Endothelial cell of umbilical vein (primary cell): ENCODE measurements around the gene APOBEC4. TPM values are rescaled to one million over a fixed set of nuclear protein-coding genes. Genes with fewer than 3 reads are reported as not detected.

Source experiments
- BruUV-seq: library from RNA; stranded (reverse); fragments of 400-500 nt; replicated peaks from 2 replicates; lab custom pipeline; 2021; lab: Mats Ljungman, UMichigan
- CTCF ChIA-PET: fragments of 300-600, 350-600 bp; sonication (Branson Sonifier 250); formaldehyde crosslinking; loops from one replicate; lab custom pipeline; 2021; ENCODE audit warnings: antibody characterized with exemption, inconsistent platforms; lab: Charles Lee
- POLR2A ChIA-PET: fragments of 300-600, 350-600 bp; sonication (Branson Sonifier 250); formaldehyde crosslinking; loops from one replicate; lab custom pipeline; 2021; ENCODE audit warnings: antibody characterized with exemption, inconsistent platforms; lab: Charles Lee
- DNase-seq: peaks from one replicate; pipeline ENCODE4 v3.0.0-alpha.2; 2011; ENCODE audit warnings: low read depth, low spot score
- FAIRE-seq: peaks from 2 replicates; lab custom pipeline; 2011; peaks lifted over from hg19 to GRCh38; lab: Jason Lieb, UNC
- H2AFZ ChIP-seq: 2 replicates; pipeline ENCODE4 v1.6.0; 2012; ENCODE audit warnings: low read depth, low read length, control low read depth, inconsistent platforms
- H3K27ac ChIP-seq: 2 replicates; pipeline ENCODE4 v1.5.1; 2011; ENCODE audit warnings: low read depth, mild to moderate bottlenecking, control low read depth, low read length, moderate library complexity; ENCODE audit not compliant: insufficient read depth
- H3K27me3 ChIP-seq, 2 experiments: 2 replicates each; pipeline versions ENCODE4 v1.6.0 to v1.6.1; 2011; ENCODE audit warnings: low read length in 2 of 2, mixed read lengths in 1 of 2; ENCODE audit not compliant: control insufficient read depth in 2 of 2, insufficient read depth in 2 of 2
- H3K36me3 ChIP-seq, 2 experiments: 2 replicates in 1 of 2; 3 replicates in 1 of 2; pipeline ENCODE4 v1.5.1; 2011; ENCODE audit warnings: low read length in 2 of 2, mild to moderate bottlenecking in 1 of 2, moderate library complexity in 1 of 2; ENCODE audit not compliant: control insufficient read depth in 2 of 2, insufficient read depth in 2 of 2; ENCODE audit errors: extremely low read depth in 1 of 2
- H3K4me1 ChIP-seq: 3 replicates; pipeline ENCODE4 v1.5.1; 2011; ENCODE audit warnings: mild to moderate bottlenecking, low read length; ENCODE audit not compliant: control insufficient read depth, insufficient read depth; ENCODE audit errors: extremely low read depth
- H3K4me2 ChIP-seq: 2 replicates; pipeline ENCODE4 v1.6.1; 2011; ENCODE audit warnings: low read length, control low read depth, mixed read lengths; ENCODE audit not compliant: insufficient read depth
- H3K4me3 ChIP-seq, 3 experiments: fragments of 200-600 bp in 1 of 3; sonication (generic), shearing (Covaris generic) in 1 of 3; replicated peaks in 1 of 3; 2 replicates each; pipeline ENCODE4 v1.5.1; 2011 to 2016; ENCODE audit warnings: control low read depth in 3 of 3, low read length in 3 of 3, mild to moderate bottlenecking in 2 of 3, inconsistent platforms in 1 of 3, low read depth in 1 of 3, moderate library complexity in 1 of 3; ENCODE audit not compliant: insufficient read depth in 1 of 3
- H3K79me2 ChIP-seq: 2 replicates; pipeline ENCODE4 v1.6.0; 2012; ENCODE audit warnings: low read length, inconsistent platforms; ENCODE audit not compliant: control insufficient read depth, insufficient read depth
- H3K9ac ChIP-seq: replicated peaks from 2 replicates; pipeline ENCODE3; 2011; ENCODE audit warnings: low read length, control low read depth; ENCODE audit not compliant: insufficient read depth; ENCODE audit errors: extremely low read depth
- H3K9me1 ChIP-seq: replicated peaks from 3 replicates; pipeline ENCODE4 v1.6.0; 2011; ENCODE audit warnings: mild to moderate bottlenecking, low read length; ENCODE audit not compliant: control insufficient read depth, insufficient read depth; ENCODE audit errors: extremely low read depth
- H3K9me3 ChIP-seq: replicated peaks from 2 replicates; pipeline ENCODE4 v1.5.1; 2012; ENCODE audit warnings: low read length, inconsistent platforms; ENCODE audit not compliant: control insufficient read depth, insufficient read depth
- H4K20me1 ChIP-seq: replicated peaks from 2 replicates; pipeline ENCODE3; 2011; ENCODE audit warnings: mild to moderate bottlenecking, low read length; ENCODE audit not compliant: control insufficient read depth, insufficient read depth; ENCODE audit errors: extremely low read depth
- CTCF ChIP-seq, 2 donors: IDR thresholded peaks; 1 replicate in 1 of 2; 2 replicates in 1 of 2; pipeline ENCODE4 v1.5.1; 2011; ENCODE audit warnings: low read length in 2 of 2, mild to moderate bottlenecking in 2 of 2, moderate library complexity in 2 of 2, control low read depth in 1 of 2, inconsistent platforms in 1 of 2, low read depth in 1 of 2; ENCODE audit not compliant: insufficient read depth in 1 of 2; ENCODE audit errors: extremely low read depth in 1 of 2
- EZH2 ChIP-seq: IDR thresholded peaks from 2 replicates; pipeline ENCODE4 v1.6.1; 2012; ENCODE audit warnings: borderline replicate concordance, low read depth, mild to moderate bottlenecking, moderate library complexity, low read length, inconsistent platforms; ENCODE audit not compliant: severe bottlenecking
- FOS ChIP-seq: IDR thresholded peaks from 2 replicates; pipeline ENCODE4 v1.6.1; 2011; ENCODE audit warnings: mild to moderate bottlenecking, low read length, moderate library complexity, borderline replicate concordance; ENCODE audit not compliant: insufficient read depth
- GATA2 ChIP-seq: IDR thresholded peaks from 2 replicates; pipeline ENCODE4 v1.7.0; 2011; ENCODE audit warnings: low read depth, mild to moderate bottlenecking, moderate library complexity, mixed read lengths, low read length; ENCODE audit not compliant: insufficient read length, insufficient read depth
- JUN ChIP-seq: IDR thresholded peaks from 2 replicates; pipeline ENCODE4 v1.6.1; 2011; ENCODE audit warnings: borderline replicate concordance, low read depth; ENCODE audit not compliant: insufficient read length, insufficient read depth
- MAX ChIP-seq: IDR thresholded peaks from 2 replicates; pipeline ENCODE4 v1.6.1; 2011; ENCODE audit not compliant: insufficient read depth, insufficient read length
- MYC ChIP-seq: IDR thresholded peaks from one replicate; pipeline ENCODE4 v1.6.1; 2011; ENCODE audit warnings: mild to moderate bottlenecking, low read depth, low read length
- POLR2A ChIP-seq: IDR thresholded peaks from 2 replicates; pipeline ENCODE4 v1.6.1; 2012; ENCODE audit warnings: low read depth, mild to moderate bottlenecking, control low read depth, low read length
- POLR2AphosphoS5 ChIP-seq: IDR thresholded peaks from 2 replicates; pipeline ENCODE4 v1.6.1; 2012; ENCODE audit warnings: low read depth, mild to moderate bottlenecking, control low read depth, low read length, moderate library complexity; ENCODE audit not compliant: insufficient read depth
- dilution Hi-C: fragments of 300-500 bp; cut with MboI; formaldehyde crosslinking; loops from one replicate; pipeline ENCODE4 v1.15.0; 2019; ENCODE audit warnings: low sequenced_read_pairs; ENCODE audit not compliant: extremely low pct_ligation_motif_present
- intact Hi-C: fragments of 100-400 bp; cut with micrococcal nuclease; formaldehyde crosslinking; loops from one replicate; pipeline ENCODE4 v1.10.0; 2022
- polyA plus RNA-seq, 4 experiments: library from polyadenylated mRNA; depleted of rRNA in 3 of 4; stranded (reverse) in 3 of 4; unstranded in 1 of 4; fragments of >200 nt; gene quantifications; 2 replicates each; pipeline versions ENCODE4 v1.2.1 to v1.2.3, GENCODE V29; 2011 to 2012; ENCODE audit warnings: missing spikeins in 1 of 4
- total RNA-seq: library from RNA; stranded (reverse); gene quantifications from 2 replicates; pipeline ENCODE4 v1.2.3, GENCODE V29; 2021

APOBEC4 gene
- total and polyA plus RNA-seq, 2 donors (not counting 3 experiments of a cell fraction or from before 2014, with no cell fraction given): not detected

- ChIA-PET CTCF (no interaction called here), POLR2A (no interaction called here)
- Histone ChIP-seq H2AFZ (no peak overlapping the region), H3K27ac (no peak overlapping the region), H3K4me2 (no peak overlapping the region), H3K9ac (no peak overlapping the region), H4K20me1 (no peaks in the 10 kb centered on the region), H3K9me3 (no peaks in the 10 kb centered on the region), H3K4me3 (no peak overlapping the region), H3K36me3 (no peaks in the 10 kb centered on the region), H3K79me2 (no peaks in the 10 kb centered on the region), H3K9me1 (no peaks in the 10 kb centered on the region), H3K4me1 (no peaks in the 10 kb centered on the region), H3K27me3 (no peaks in the 10 kb centered on the region)
- FAIRE-seq: no peak
- intact Hi-C loops: no loop called here
- no peak for TF ChIP-seq MAX
- TF ChIP-seq GATA2: no peak
- no peak for TF ChIP-seq JUN
- no peak for TF ChIP-seq CTCF (IDR thresholded peaks at IDR 0.05; ENCODE audit: extremely low read depth in 1 of 2, insufficient read depth in 1 of 2, low read depth in 1 of 2, low read length in 2 of 2)
- TF ChIP-seq FOS: no peak
- BruUV-seq: no TSS peak
- no peak for DNase-seq
- dilution Hi-C loops: no loop called here
Observed at GRCh38 chr1:183602510-183602909, 50.6 kb downstream of the APOBEC4 start.

GRCh38 chr1:183600634-183601033 lies 52.5 kb downstream of the APOBEC4 start:
- BruUV-seq: no TSS peak
- CTCF ChIA-PET: interaction anchor here (3.1 kb wide), 1 partner anchor 9 kb away, joined by 11 read pairs; no protein-coding TSS in a partner anchor
- POLR2A ChIA-PET: no interaction called here

More at GRCh38 chr1:183600634-183601033, 52.5 kb downstream of the APOBEC4 start:
- no peak overlapping the region for H3K4me2 ChIP-seq
- no peak overlapping the region for H3K9ac ChIP-seq
- no peaks in the 10 kb centered on the region for H3K9me1 ChIP-seq
- intact Hi-C loops: no loop called here
- no peaks in the 10 kb centered on the region for H4K20me1 ChIP-seq
- H3K27ac ChIP-seq: no peak overlapping the region
- FAIRE-seq: no peak
- no peak for DNase-seq
- H3K4me3 ChIP-seq: no peak overlapping the region
- H3K79me2 ChIP-seq: no peaks in the 10 kb centered on the region
- dilution Hi-C loops: no loop called here
- peaks cover 0 to 3% of the 10 kb centered on the region in 2 experiments for H3K27me3 ChIP-seq
- no peaks in the 10 kb centered on the region for H3K4me1 ChIP-seq
- H3K36me3 ChIP-seq: no peaks in the 10 kb centered on the region
- no peak overlapping the region for H2AFZ ChIP-seq
- TF ChIP-seq POLR2AphosphoS5 (no peak), GATA2 (no peak), MAX (no peak), MYC (no peak), CTCF (IDR thresholded peaks at IDR 0.05; ENCODE audit: extremely low read depth in 1 of 2, insufficient read depth in 1 of 2, low read depth in 1 of 2, low read length in 2 of 2) (no peak), EZH2 (no peak), POLR2A (no peak), FOS (no peak), JUN (no peak)
- no peaks in the 10 kb centered on the region for H3K9me3 ChIP-seq
